Gastrocnemius medialis (tissue), 4 donors: Measurements from ENCODE around the gene ARSH.

Source experiments
- CTCF ChIP-seq, 5 experiments: fragments of 450-650 bp in 3 of 5; fragments of 200-600 bp in 2 of 5; sonication (generic) in 2 of 5; IDR thresholded peaks in 4 of 5; conservative IDR thresholded peaks in 1 of 5; 1 replicate in 4 of 5; 2 replicates in 1 of 5; pipeline ENCODE4 v1.5.1; 2016 to 2019; ENCODE audit warnings: antibody characterized with exemption in 5 of 5, mild to moderate bottlenecking in 3 of 5, moderate library complexity in 3 of 5
- POLR2A ChIP-seq, 2 donors: fragments of 450-650 bp; IDR thresholded peaks; one replicate each; pipeline ENCODE4 v1.6.1; 2017; ENCODE audit warnings: antibody characterized with exemption in 2 of 2, mild to moderate bottlenecking in 2 of 2, moderate library complexity in 2 of 2

DNA sequence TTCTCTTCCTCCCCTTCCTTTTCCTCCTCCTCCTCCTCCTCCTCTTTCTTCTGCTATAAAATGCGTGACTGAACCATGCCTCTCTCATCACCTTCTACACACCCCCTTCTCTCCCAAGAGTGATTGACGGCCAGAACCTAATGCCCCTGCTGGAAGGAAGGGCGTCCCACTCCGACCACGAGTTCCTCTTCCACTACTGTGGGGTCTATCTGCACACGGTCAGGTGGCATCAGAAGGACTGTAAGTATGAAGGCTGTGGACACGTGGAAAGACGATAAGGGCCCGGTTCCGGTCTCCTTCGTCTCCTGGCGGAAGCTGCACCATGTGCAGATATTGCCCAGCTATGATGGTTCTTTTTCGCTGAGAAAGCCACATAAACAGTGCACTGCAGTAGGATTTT, 22.8 kb downstream of the ARSH start:
- no peak for TF ChIP-seq CTCF (IDR thresholded peaks at IDR 0.05 in 4 of 5, conservative IDR thresholded peaks at IDR 0.05 in 1 of 5)
- no peak for TF ChIP-seq POLR2A (IDR thresholded peaks at IDR 0.05)
